Stimulated activated CD8-positive, alpha-beta memory T cell treated with anti-CD3 and anti-CD28 coated beads, Interleukin-7, amount 100 ng/mL, for 24 hours (primary cell): Measurements from ENCODE around the gene GRID2IP.
A peak's percentile ranks its signal among the peaks of the same experiment; 100 is the strongest.

Experiments
- DNase-seq: peaks from one replicate; pipeline ENCODE4 v3.0.0-alpha.2; 2020; ENCODE audit warnings: low read depth

GRID2IP gene

DNA sequence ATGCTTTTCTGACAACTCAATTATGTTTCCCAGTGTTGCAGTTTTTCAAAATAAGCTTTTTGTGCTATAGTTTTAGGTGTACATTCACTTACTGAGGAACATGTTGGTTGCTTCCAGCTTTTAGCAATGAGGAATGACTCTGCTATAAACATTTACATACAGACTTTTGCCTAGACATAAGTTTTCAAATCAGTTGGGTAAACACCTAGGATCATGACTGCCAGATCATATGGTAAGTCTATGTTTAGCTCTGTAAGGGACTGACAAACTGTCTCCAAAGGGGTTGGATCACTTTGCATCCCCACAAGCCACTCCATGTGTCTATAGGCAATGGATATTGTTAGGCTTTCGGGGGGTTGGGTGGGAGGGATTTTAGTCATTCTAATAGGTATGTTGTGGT is 10.8 kb upstream of the GRID2IP start:
- no peak for DNase-seq

DNA sequence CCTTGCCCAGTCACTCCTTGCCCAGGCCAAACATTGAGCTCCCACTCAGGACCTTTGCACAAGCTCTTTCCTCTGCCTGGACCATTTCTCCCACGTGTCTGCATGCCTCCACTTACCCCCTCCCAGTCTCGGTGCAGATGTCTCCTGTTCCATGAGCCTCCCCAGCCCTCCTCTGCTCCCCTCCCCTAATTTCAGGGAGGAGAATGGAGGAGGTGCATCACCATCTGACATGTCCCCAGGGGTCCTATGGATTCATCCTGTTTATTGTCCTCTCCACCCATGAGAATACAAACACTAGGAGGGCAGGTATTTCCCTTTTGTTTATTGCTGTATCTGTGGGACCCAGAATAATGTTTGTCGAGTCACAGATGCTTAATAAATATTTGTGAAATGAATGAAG is 8.6 kb upstream of the GRID2IP start:
- no peak for DNase-seq

DNA sequence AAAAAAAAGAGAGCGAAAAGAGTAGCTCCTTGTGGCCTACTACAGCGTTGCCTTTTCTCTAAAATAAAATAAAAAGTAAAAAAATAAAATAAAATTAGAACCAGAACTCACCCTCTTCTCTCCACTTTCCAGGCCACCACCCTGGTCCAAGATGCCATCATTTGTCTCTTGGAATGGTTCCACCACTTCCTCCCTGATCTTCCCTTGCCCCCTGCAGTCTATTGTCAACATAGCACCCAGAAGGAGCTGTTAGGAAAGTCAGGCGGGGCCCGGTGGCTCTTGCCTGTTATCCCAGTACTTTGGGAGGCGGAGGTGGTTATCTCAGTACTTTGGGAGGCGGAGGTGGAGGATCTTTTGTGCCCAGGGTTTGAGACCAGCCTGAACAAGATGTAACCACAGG is 7.6 kb upstream of the GRID2IP start:
- DNase-seq: no peak

DNA sequence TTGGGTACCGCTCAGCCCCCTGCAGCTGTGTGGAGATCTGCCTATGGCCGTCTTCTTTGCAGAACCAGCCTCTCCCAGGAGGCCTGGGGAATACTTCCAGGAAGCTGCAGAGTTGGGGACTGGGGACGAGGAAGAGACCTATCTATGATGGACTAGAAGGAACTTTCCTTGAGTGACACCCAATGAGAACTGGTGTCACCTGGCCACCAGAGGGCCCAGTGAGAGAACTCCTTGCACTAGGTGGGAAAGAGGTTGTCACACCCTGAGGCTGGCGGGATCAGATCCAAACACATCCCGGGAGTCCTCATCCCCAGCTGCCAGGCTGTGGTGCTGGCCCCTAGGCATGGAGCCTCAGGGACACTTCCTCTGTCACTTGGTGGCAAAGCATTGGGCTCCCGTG is 4.9 kb upstream of the GRID2IP start:
- DNase-seq: no peak

DNA sequence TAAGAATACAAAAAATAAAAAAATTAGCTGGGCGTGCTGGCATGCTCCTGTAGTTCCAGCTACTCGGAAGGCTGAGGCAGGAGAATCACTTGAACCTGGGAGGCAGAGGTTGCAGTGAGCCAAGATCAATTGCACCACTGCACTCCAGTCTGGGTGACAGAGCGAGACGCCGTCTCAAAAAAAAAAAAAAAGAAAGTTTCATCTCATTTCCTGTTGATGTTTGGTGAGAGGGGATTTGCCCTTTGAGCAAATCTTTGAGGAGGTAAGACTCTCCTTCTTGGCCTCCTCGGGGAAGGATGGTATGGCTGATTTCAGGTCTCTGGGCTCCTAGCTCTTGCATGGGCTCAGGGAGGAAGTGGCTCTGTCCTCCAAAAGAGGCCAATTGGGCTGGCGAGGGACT is 3.6 kb upstream of the GRID2IP start:
- DNase-seq: no peak

DNA sequence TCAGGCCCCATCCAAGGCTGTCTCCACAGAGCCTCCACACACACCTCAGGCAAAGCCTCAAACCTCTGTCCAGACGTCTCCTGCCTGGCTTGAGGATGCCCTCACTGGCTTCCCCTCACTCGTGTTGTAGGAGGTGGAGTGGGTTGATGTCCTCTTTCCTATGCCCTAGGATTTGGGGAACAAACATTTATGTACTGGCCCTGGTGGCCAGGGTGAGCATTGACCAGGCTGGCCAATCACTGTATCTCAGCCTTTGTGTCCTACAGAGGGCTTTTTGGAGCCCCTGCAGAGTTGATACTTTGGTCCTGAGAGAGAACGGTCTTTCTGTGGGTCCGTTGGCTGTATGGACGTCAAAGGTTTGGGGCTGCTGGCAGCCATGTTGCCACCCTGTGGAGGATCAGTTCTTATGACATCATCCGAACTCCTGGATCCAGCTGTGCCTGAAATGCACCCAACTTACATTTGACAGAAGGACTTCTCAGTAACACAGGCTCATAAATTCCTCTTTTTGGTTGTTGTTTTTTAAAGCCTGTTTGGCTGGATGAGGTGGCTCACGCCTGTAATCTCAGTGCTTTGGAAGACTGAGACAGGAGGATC is 2.3 kb upstream of the GRID2IP start:
- DNase-seq: no peak

DNA sequence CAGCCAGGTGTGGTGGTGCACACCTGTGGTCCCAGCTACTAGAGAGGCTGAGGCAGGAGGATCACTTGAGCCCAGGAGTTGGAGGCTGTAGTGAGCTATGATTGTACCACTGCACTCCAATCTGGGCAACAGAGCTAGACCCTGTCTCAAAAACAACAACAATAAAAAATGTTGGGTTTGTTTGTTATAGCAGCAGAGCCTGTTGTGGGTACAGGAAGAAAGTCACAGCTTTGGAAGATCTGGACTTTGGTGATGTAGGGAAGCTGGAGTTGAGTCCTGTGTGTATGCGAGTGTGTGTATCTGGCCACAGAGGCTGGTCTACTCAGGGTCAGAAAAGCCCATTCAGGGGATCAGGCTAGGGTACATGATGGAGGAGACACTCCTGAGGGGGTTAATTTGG is 3.9 kb downstream of the GRID2IP start:
- no peak for DNase-seq

DNA sequence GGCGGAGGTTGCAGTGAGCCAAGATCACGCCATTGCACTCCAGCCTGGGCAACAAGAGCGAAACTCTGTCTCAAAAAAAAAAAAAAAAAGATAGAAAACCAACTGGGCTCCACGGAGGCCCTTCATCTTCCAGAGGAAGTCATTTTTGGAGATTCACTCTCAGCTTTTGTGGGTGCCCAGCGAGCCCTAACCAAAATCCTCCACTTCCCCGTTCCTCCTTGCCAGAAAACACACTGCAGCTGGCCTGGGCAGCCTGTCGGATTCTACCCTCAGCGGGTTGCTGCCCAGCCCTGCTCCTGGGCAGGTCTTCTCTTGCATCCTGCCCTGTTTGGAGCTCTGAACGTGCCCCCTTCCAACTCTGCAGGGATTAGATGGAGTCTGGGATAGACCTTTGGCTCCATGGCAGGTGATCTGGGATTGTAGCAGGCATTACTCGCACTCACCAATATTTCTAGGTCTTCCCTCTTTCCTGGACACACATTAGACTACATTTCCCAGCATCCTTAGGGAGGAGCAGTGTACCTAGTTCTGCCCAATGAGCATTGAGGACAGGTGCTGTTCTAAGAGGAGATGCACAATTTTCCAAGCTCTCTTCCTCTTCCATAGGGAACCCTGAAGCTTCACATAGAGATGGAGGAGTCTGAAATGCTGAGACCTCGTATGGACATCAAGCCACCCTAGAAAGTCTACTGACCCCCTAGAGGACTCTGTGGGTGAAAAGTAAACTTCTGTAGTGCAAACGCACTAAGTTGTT is 4.6 kb downstream of the GRID2IP start:
- DNase-seq: no peak

DNA sequence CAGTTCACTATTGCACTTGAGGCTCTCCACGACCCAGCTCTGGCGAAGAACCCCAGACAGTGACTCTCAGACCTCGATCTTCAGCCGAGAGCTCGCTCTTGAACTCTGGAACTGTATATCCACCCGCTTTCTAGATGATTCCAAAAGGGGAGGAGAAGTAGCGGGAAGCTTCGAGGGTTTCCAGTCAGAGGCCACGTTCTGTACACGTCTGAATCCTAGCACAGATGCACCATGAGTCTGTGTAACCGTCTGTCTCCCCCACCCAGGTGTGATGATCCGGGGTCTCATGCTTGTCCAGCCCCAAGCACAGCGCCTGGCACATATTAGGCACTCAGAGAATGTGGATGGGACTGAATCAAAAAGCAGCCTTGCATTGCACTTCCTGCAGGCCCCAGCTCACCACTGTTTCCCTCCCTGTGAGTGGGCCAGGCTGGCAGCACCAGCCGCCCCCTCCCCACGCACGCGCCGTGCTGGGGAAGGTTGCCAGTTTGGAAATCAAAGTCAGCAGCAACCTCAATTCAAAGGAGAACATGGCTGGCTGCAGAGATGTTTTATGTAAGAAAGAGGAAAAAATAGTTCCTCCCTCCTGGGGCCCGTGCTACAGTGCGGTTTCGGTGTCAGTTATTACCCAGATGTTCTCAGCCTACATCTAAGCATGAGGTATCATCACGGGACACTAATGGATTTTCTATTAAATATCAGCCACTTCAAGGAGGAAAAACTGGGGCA is 5.7 kb downstream of the GRID2IP start:
- DNase-seq: no peak

DNA sequence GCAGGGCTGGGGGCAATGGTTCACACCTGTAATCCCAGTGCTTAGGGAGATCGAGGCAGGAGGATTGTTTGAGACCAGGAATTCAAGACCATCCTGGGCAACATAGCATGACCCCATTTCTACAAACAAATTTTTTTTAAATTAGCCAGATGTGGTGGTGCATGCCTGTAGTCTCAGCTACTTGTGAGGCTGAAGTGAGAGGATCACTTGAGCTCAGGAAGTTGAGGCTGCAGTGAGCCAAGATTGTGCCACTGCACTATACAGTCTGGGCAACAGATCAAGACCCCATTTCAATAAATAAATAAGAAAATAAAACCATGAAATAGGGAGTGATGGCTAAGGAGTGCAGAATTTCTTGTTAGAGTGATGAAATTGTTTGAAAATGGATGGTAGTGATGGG is 8.9 kb downstream of the GRID2IP start:
- DNase-seq: no peak

DNA sequence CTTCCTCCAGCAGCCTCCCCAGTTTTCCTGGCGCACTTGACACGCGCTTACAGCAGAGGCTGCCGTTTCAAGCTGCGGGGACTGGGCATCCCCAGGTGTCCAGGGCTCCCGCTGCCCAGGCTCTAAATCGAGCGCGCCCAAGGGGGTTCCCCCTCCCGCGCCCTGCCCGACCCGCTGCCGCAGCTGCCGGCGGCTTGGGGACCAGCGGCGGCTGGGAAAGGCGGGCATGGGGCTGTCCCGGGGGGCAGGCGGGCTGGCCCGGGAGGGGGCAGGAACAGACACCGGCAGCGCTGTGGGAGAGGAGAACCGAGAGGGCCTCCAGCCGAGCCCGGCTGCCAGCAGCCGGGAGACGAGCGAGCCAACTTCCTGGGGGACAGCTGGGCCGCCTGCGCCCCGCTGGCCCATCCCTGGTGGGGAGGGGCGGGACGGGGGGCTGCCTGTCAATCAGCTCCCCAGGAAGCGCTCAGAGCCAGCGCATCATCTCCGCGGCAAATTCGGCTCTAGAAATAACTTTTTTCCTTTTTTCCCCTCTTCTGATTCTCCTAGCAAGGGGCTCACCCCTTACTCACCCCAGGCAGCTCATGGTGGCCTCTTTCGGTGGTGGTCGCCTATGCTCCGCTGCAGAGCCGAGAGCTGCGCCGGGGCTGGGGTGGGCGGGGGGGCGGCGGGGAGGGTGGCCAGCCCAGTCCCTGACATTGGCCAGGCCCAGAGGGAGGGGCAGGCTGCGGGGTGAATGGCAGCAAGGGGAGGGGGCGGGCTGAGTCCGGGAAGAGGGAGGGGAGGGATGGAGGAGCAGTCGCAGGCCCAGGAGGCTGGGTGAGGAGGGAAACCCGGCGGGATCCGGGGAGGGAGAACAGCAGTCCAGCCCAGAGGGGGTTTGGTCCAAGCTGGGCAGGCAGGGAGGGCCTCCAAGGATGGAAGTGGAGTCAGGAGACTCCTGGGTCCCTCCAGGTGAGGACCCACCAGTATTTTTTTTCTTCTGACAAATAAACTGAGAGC is 14.7 kb downstream of the GRID2IP start:
- no peak for DNase-seq

DNA sequence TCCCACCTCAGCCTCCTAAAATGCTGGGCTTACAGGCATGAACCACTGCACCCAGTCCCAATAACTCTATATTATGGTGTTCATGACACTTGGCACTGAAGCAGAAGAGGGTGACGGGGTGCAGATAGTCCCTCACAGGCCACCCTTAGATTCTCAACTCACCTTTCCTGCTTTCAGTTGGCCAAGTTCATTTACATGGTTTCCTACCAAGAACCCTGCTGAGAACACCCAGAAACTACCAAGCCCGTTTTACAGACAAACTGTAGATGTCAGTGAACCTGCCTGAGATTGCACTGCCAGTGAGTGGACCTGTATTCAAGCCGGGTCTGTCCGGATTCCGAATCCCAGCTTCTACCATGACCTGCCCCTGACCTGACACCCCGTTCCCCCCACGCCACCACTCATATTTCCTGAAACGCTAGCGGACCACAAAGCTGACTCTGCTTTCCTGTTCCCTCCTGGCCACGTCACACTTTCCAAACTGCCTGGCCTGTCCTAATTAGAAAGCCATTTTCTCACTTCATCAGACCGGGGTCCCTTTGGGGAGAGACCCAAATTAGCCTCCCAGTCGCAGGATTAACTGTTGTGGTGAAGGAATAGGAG is 17.3 kb downstream of the GRID2IP start:
- DNase-seq: peak; percentile 11

DNA sequence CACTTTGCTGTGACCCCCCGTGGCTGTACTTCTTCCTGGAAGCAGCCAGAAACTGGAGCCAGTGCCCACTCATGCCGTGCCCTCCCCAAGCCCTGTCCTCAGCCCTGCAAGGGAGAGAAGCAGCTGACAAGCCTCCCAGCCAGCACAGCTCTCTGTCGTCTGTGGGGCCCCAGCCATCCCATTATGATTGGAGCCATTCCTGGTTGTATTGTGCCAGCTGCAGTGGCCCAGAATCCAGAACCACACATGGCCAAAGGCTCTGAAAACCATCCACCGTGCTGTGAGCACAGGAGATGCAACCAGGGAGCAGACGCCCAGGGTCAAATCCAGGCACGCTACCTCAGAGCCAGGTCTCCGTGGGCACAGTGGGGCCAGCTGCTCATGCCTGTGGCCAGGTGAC is 18.7 kb downstream of the GRID2IP start:
- no peak for DNase-seq

DNA sequence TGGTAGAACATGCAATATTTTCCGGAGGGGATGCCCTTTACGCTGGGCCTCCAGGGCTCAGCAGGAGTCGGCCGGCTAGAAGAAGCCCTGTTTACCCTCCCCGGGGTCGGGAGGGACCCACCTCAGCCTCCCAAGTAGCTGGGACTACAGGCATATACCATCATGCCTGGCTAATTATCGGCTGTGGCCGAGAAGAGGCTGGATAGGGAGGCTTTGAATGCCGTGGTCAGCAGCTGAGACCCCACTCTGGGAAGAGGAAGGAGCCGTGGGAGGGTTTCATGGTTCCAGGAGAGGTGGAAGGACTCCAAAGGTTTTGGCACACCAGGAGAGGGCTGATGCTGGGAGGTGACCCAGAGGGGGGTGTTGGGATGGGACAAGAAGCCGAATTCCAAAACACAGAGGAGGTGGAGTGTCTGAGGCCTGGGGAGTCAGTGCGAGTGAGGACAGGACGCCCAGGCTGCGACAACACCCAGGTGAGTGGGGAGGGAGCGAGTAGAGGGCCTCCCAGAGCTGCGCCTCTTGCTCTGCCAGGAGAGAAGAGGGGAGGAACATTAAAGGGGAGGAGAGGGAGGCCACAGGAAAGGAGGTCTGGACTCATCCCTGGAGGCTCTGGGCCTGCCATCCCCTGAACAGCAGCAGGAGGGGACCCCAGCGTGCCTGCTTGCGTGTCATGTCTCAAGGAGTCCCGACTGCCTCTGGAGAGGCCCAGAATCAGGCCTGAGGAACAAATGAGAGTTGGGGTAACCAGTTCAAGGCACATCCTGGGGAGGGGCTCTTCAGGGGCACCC is 19.6 kb downstream of the GRID2IP start:
- DNase-seq: no peak

DNA sequence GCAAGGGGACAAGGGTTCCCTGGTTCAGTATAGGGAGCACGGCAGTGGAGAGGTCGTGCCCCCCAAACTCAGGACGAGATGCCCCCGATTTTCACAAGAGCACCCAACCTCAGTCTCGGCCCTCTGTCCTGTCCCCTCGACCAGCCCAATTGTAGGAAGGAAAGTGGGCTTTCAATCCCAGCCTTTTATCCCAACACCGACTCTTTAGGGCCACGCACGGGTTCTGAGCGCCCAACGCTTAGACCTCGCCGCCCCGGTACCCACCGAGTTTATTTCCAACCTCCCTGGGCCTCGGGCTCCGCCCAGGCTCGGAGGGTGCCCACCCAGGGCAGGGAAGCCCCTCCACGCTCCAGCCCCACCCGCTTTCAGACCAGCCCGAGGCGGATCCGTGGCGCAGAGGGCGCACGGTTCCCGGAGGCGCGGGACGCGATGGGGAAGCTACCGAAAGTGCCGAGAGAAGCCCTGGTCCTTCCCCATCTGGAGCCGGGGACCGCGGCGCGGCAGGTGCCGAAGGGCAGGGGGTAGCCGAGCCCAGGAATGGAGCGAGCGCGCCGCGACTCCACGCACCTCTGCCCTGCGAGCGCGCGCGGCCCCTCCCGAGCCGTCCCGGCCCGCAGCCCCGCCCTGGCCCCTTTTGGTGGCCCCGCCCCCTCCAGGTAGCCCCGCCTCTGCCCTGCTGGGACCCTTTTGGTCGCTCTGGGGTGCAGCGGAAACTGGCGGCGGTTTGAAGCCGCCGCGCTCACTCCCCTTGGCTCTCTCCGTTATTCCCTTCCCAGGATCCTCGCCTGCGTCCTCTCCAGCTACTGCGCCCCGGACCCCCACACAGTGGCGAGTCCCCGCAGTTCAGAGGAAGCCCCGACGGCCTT is 20.4 kb downstream of the GRID2IP start:
- peak; percentile 43 for DNase-seq

DNA sequence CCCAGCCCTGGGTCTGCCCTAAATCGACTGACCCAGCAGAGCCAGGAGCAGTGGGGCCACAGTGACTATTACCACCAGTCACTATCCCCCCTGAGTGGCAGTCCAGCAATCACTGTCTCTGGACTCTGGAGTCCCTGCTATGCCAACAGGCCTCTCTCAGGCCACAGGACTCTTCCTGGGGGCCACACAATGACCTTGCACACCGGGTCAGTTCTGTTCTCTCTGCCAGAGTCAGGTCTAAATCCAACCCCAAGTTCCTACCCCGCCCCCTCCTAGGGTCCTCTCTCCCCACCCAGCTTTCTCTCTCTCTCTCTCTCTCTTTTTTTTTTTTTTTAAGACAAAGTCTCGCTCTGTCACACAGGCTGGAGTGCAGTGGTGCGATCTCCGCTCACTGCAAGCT is 21.6 kb downstream of the GRID2IP start:
- DNase-seq: no peak

DNA sequence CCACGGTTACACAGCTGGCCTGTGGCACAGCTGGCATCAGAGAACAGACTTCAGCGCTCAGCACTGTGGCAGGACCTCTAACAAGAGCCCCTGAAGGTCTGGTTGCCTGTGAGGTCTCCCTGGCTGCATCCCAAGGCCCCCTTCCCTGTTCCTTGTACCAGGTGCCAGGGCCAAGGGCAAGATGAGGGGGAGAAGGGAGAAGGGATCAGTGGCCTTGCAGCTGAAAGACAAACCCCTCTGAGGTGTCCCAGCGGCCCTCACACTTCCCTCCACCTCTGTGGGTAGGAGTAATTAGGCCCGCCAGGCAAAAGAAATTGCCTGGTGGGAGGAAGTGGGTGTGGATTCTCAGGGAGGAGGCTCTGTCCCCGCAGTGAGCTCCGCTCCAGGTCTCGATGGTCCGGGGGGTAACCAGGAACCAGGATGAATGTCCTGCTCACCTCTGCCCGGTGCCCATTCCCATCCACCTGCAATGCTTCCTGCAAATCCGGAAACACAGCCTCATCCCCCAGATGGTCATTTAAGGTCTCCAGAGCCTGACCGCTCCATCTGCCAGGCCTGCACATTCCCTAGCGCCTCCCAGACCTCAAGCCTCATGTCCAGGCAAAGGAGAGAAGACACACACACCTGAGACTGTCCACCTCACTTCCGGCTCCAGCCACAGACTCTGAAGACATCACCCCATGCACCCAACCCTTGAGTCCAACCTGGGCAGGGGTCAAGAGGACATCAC is 22.7 kb downstream of the GRID2IP start:
- DNase-seq: no peak

DNA sequence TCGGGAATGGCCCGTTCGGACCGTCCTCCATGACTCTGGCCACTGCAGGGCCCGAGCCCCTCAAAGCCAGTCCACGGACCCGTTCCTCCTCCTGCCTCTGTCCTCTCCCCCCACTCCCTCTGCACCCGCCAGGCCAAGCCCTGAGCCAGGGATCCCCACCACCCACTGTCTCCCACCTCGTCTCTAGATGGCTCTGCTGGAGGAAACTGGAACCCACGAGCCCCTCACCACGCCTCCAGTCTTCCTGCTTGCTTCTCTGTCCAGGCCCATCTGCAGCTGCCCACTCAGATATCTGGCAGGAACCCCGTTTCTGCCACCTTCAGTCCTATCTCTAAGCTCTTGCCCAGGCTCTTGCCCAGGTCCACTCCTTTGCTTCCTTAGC is 24.3 kb downstream of the GRID2IP start:
- DNase-seq: no peak
